Aorta (tissue), 5 donors: ENCODE data around the gene LMTK2. TPM values are rescaled to one million over a fixed set of nuclear protein-coding genes. Genes with fewer than 3 reads are reported as not detected.
A peak's percentile ranks its signal among the peaks of the same experiment; 100 is the strongest.

Experiments
- ATAC-seq: fragments of 200-7000 bp; cut with Tn5 transposase; one replicate; pipeline ENCODE4 v1.9.1; 2022; ENCODE audit warnings: moderate library complexity; ENCODE audit not compliant: low FRiP score
- DNase-seq, 2 donors: peaks; one replicate each; pipeline ENCODE4 v3.0.0-alpha.2; 2020
- H3K27ac ChIP-seq, 2 donors: one replicate each; pipeline ENCODE4 v1.5.1; 2013; ENCODE audit warnings: low read length in 2 of 2, mild to moderate bottlenecking in 2 of 2, moderate library complexity in 2 of 2, control low read depth in 1 of 2, inconsistent platforms in 1 of 2, low read depth in 1 of 2
- H3K27me3 ChIP-seq, 2 donors: one replicate each; pipeline ENCODE4 v1.6.1; 2013; ENCODE audit warnings: control low read depth in 1 of 2, low read length in 1 of 2, mild to moderate bottlenecking in 1 of 2, moderate library complexity in 1 of 2; ENCODE audit not compliant: insufficient read depth in 2 of 2, control insufficient read depth in 1 of 2
- H3K36me3 ChIP-seq, 2 donors: one replicate each; pipeline ENCODE4 v1.6.1; 2013; ENCODE audit warnings: control low read depth in 1 of 2, low read length in 1 of 2, mild to moderate bottlenecking in 1 of 2; ENCODE audit not compliant: insufficient read depth in 2 of 2, control insufficient read depth in 1 of 2
- H3K4me1 ChIP-seq, 2 donors: one replicate each; pipeline ENCODE4 v1.6.1; 2013; ENCODE audit warnings: low read length in 2 of 2, control low read depth in 1 of 2, mild to moderate bottlenecking in 1 of 2, moderate library complexity in 1 of 2; ENCODE audit not compliant: insufficient read depth in 2 of 2, control insufficient read depth in 1 of 2
- H3K4me3 ChIP-seq, 2 donors: one replicate each; pipeline ENCODE4 v1.5.1; 2013; ENCODE audit warnings: low read length in 2 of 2, control low read depth in 1 of 2, mild to moderate bottlenecking in 1 of 2
- H3K9me3 ChIP-seq: one replicate; pipeline ENCODE4 v1.6.1; 2013; ENCODE audit warnings: mild to moderate bottlenecking, low read length; ENCODE audit not compliant: control insufficient read depth
- WGBS, 2 donors: extraction: QIAGEN DNeasy Blood & Tissue Kit; methylation state at CpG; one replicate each; pipeline ENCODE4 v1.1.7; 2013; 5-methylcytosine and 5-hydroxymethylcytosine counted together
- intact Hi-C, 2 donors: fragments of 100-400 bp; cut with DNase I; formaldehyde crosslinking; loops; one replicate each; pipeline versions ENCODE4 v1.14.2 to v1.15.0; 2022
- polyA plus RNA-seq, 2 donors: library from polyadenylated mRNA; stranded (reverse); fragments of 200-250 nt; gene quantifications; one replicate each; pipeline ENCODE4 v1.2.3, GENCODE V29; 2013
- total RNA-seq, 2 donors: library from RNA; stranded (reverse); fragmentation: NEBNext Ultra II Directional; extraction: Animal tissue kit (Norgen Biotek cat#: 25700); gene quantifications; one replicate each; pipeline ENCODE4 v1.2.1, GENCODE V29; 2021
- donor health status: healthy with polysubstance abuse.
- donor health status: Bipolar disorder and iron deficiency.
- donor health status: DM: no; HTN: no; CAD: no.
- donor health status: DM: no; HTN: no; CAD: no.
- donor health status: DM: yes; HTN: yes; CAD: no.

The LMTK2 gene
- total and polyA plus RNA-seq, 4 donors = 1.5 to 16.6 (median 8.6) TPM

DNA sequence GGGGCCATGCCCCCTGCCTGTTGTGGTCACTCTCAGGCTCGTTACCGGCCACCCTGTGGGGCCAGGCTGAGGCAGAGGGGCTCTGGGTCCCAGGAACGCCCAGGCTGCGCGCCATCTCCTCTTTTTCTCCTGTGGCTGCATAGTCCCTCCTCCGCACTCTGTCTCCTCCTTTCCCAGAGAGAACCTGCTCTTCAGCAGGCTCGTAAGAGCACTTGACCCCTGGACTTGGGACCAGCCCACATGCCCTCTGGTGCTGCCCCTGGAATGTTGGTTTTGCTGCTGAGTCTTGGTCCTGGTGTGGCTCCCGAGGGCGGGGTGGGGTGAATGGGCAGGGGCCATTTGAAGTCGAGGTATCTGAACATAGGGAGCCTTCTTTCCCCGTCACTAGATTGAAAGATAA, 98.0 kb downstream of the LMTK2 start:
- Histone ChIP-seq H3K4me1 (no peaks in the 10 kb centered on the region), H3K4me3 (no peak overlapping the region), H3K36me3 (peaks cover 0 to 2% of the 10 kb centered on the region in 2 donors), H3K27me3 (no peaks in the 10 kb centered on the region), H3K9me3 (no peaks in the 10 kb centered on the region), H3K27ac (no peak overlapping the region)
- no peak for ATAC-seq
- DNase-seq = no peak
- intact Hi-C loops = no loop called here
- WGBS, 2 donors = 91 to 93% methylated on average over 11 of the region's 11 CpGs

- intact Hi-C loops = no loop called here
- Histone ChIP-seq H3K36me3 (peaks cover 0 to 2% of the 10 kb centered on the region in 2 donors), H3K27me3 (no peaks in the 10 kb centered on the region), H3K4me1 (no peaks in the 10 kb centered on the region), H3K27ac (no peak overlapping the region), H3K9me3 (no peaks in the 10 kb centered on the region), H3K4me3 (no peak overlapping the region)
- no peak for DNase-seq
- WGBS, 2 donors = 95 to 96% methylated on average over 45 to 47 of the region's 47 CpGs
- ATAC-seq = no peak
Observed at GRCh38 chr7:98205162-98205845, 98.6 kb downstream of the LMTK2 start.

- no peak overlapping the region for H3K27ac ChIP-seq
- H3K27me3 ChIP-seq = no peaks in the 10 kb centered on the region
- H3K9me3 ChIP-seq = no peaks in the 10 kb centered on the region
- 93 to 94% methylated on average over 47 of the region's 47 CpGs for WGBS, 2 donors
- H3K4me3 ChIP-seq = no peak overlapping the region
- intact Hi-C loops = no loop called here
- DNase-seq = peak in 1 of 2 donors; percentile 67
- H3K4me1 ChIP-seq = no peaks in the 10 kb centered on the region
- no peak for ATAC-seq
- peaks cover 0 to 2% of the 10 kb centered on the region in 2 donors for H3K36me3 ChIP-seq
Observed at GRCh38 chr7:98206451-98207330, 100.0 kb downstream of the LMTK2 start.

DNA sequence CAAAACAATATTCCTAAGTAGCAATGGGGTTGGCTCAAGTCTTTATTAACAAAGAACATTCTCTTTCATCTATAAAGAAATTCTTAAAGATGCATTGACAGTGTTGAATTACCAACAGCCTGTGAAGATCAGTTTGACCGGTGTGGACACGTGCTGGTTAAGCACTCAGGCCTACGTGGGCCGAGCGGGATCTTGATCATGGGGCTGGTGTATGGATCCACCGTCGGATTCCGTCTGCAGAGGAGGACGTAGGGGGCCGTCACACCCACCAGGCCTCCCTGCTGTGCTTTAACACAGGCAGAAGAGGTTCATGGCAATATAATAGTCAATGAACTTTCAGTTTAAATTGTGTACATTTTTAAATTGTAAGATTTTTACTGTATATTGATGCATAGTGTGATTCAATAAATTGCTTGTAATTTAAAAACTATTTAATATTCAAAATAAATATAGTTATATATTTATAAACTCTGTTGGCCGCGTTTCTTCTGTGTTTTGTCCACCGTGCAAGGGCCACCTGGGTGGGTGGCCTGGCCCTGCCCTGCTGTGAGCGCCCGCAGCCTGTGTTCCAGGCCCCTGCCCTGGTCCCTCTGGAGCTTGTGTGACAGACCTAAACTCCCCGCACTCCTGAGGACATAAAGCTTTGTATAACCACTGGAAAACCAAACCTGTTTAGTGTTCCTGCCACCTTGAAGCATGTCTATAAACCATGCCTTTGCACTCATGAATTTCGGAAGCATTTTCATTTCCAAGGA, 102.7 kb downstream of the LMTK2 start:
- H3K4me3 ChIP-seq = no peak overlapping the region
- H3K27me3 ChIP-seq = no peaks in the 10 kb centered on the region
- no peaks in the 10 kb centered on the region for H3K9me3 ChIP-seq
- no peaks in the 10 kb centered on the region for H3K4me1 ChIP-seq
- peak; percentile 38 to 71 for DNase-seq
- intact Hi-C loops = no loop called here
- no peak for ATAC-seq
- H3K36me3 ChIP-seq = peaks cover 0 to 2% of the 10 kb centered on the region in 2 donors
- WGBS, 2 donors = 94% methylated on average over 17 of the region's 17 CpGs
- H3K27ac ChIP-seq = no peak overlapping the region

GRCh38 chr7:98210513-98211220, 104.0 kb downstream of the LMTK2 start:
- H3K9me3 ChIP-seq = no peaks in the 10 kb centered on the region
- WGBS, 2 donors = 2 to 3% methylated on average over 36 to 49 of the region's 49 CpGs
- peak; percentile 54 to 75 for DNase-seq
- no peaks in the 10 kb centered on the region for H3K27me3 ChIP-seq
- ATAC-seq = no peak
- peaks cover 0 to 2% of the 10 kb centered on the region in 2 donors for H3K36me3 ChIP-seq
- intact Hi-C loops = no loop called here
- H3K4me1 ChIP-seq = no peaks in the 10 kb centered on the region
- H3K27ac ChIP-seq = no peak overlapping the region
- H3K4me3 ChIP-seq = no peak overlapping the region

DNA sequence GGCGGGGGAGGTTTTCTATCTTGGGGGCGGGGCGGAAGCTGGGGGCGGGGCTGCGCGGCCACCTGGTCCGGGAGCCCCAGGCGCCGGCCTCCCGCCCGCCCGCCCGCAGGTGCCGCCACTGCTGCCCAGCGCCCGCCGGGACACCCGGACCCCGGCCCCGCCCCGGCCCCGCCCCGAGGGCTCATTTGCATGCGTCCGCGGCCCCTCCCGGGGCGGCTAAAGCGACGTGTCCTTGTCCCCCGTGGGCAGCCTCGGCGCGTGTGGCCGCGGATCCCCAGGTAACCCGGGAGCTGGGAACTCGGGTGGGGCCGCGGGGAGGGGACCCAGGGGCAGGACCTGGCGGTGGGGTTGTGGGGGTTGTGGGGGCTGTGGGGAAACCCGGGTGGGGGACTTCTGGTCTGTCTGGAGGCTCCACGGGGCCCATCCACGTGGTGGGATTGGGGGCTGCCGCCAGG, 104.6 kb downstream of the LMTK2 start, which contains the start of gene BHLHA15:
Gene BHLHA15 (plus strand): TSS at position 219 of the 455 bp plus-strand sequence. CDS start 871 bp downstream, outside the sequence.
- ATAC-seq (no peak), DNase-seq (peak; percentile 54 to 76)
- Histone ChIP-seq H3K9me3 (no peaks in the 10 kb centered on the region), H3K36me3 (peaks cover 0 to under 1% of the 10 kb centered on the region in 2 donors), H3K4me1 (no peaks in the 10 kb centered on the region), H3K4me3 (no peak within 1 kb of the TSS), H3K27me3 (no peaks in the 10 kb centered on the region), H3K27ac (no peak within 1 kb of the TSS)
- WGBS, 2 donors = 4 to 7% methylated on average over 12 to 45 of the region's 45 CpGs
- intact Hi-C loops = no loop called here

DNA sequence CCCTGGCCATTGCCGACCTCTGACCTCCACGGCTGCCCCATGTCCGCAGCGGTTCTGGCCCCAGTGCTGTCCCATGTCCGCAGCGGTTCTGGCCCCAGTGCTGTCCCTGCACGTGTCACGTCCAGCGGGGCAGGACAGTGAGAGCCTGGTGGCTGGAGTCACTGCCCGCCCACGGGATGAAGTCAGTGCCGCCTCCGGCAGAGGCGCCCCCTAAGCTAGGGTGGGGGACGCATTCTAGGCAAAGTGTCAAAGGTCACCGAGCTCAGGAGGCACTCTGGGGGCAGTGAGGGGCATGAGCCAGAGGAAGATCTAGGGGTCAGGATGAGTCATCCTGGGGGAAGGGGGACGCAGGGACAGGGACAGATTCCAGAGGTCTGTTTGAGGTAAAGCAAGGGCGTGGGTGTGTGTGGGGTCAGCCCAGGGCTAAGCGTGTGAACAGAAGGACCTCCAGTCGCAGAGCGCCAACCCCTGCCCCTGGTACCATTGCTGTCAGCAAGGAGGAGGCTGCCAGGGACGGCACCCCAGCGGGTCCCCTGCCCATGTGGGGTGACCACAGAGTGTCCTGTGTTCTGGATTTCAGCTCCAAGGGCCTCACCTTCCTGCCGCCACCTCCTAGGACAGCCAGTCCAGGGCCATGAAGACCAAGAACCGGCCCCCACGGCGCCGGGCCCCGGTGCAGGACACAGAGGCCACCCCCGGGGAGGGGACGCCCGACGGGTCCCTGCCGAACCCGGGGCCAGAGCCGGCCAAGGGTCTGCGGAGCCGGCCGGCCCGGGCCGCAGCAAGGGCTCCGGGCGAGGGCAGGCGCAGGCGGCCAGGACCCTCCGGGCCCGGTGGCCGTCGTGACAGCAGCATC, 105.2 kb downstream of the LMTK2 start:
- H3K4me3 ChIP-seq = no peak overlapping the region
- no peaks in the 10 kb centered on the region for H3K4me1 ChIP-seq
- ATAC-seq (no peak), DNase-seq (peak; percentile 47 to 78)
- H3K27ac ChIP-seq = no peak overlapping the region
- H3K36me3 ChIP-seq = peaks cover 0 to 2% of the 10 kb centered on the region in 2 donors
- WGBS, 2 donors = 84 to 85% methylated on average over 46 to 49 of the region's 49 CpGs
- H3K9me3 ChIP-seq = no peaks in the 10 kb centered on the region
- H3K27me3 ChIP-seq = no peaks in the 10 kb centered on the region
- intact Hi-C loops = no loop called here
